HepG2 (cell line): ENCODE measurements around the gene SRBD1. TPM values are rescaled to one million over a fixed set of nuclear protein-coding genes. Genes with fewer than 3 reads are reported as not detected.
A peak's percentile ranks its signal among the peaks of the same experiment; 100 is the strongest.

ENCODE experiments used
- FOXJ3 ChIP-seq: sonication (generic); formaldehyde crosslinking; IDR thresholded peaks from 2 replicates; pipeline ENCODE4 v1.4.0; 2020; ENCODE audit warnings: missing genetic modification reagents, mild to moderate bottlenecking, borderline replicate concordance
- IKZF4 ChIP-seq: sonication (generic); formaldehyde crosslinking; IDR thresholded peaks from 2 replicates; pipeline ENCODE4 v1.5.1; 2020; ENCODE audit warnings: borderline replicate concordance, mild to moderate bottlenecking, low read depth, missing genetic modification reagents; ENCODE audit errors: not compliant biosample characterization
- MYNN ChIP-seq: sonication (generic); formaldehyde crosslinking; IDR thresholded peaks from 2 replicates; pipeline ENCODE4 v1.4.0; 2020; ENCODE audit warnings: mild to moderate bottlenecking, low read depth, missing genetic modification reagents
- PHF20 ChIP-seq: sonication (generic); formaldehyde crosslinking; IDR thresholded peaks from 2 replicates; pipeline ENCODE4 v1.5.0; 2020; ENCODE audit warnings: mild to moderate bottlenecking, missing genetic modification reagents
- TOPORS ChIP-seq: sonication (generic); formaldehyde crosslinking; IDR thresholded peaks from 2 replicates; pipeline ENCODE4 v1.8.0; 2023; ENCODE audit warnings: mild to moderate bottlenecking, missing genetic modification reagents
- YY1 ChIP-seq: IDR thresholded peaks from 2 replicates; pipeline ENCODE4 v1.6.1; 2011; ENCODE audit warnings: low read length, low read depth, moderate library complexity, mild to moderate bottlenecking; ENCODE audit not compliant: insufficient read depth, insufficient replicate concordance
- ZNF292 ChIP-seq: sonication (generic); formaldehyde crosslinking; IDR thresholded peaks from 2 replicates; pipeline ENCODE4 v1.8.1; 2022; ENCODE audit warnings: mild to moderate bottlenecking, low read depth, missing genetic modification reagents, borderline replicate concordance
- ZNF331 ChIP-seq: sonication (generic); formaldehyde crosslinking; IDR thresholded peaks from 2 replicates; pipeline ENCODE4 v1.4.0; 2020; ENCODE audit warnings: missing genetic modification reagents
- ZNF34 ChIP-seq: sonication (generic); formaldehyde crosslinking; IDR thresholded peaks from 2 replicates; pipeline ENCODE4 v1.4.0; 2020; ENCODE audit warnings: mild to moderate bottlenecking, missing genetic modification reagents, borderline replicate concordance
- ZNF644 ChIP-seq: IDR thresholded peaks from 2 replicates; pipeline ENCODE4 v1.6.1; 2016; ENCODE audit warnings: low read depth
- ZNF747 ChIP-seq: sonication (generic); formaldehyde crosslinking; IDR thresholded peaks from 2 replicates; pipeline ENCODE4 v1.8.1; 2023; ENCODE audit warnings: missing genetic modification reagents, mild to moderate bottlenecking, borderline replicate concordance
- ZNF83 ChIP-seq: sonication (generic); formaldehyde crosslinking; IDR thresholded peaks from 2 replicates; pipeline ENCODE4 v1.4.0; 2020; ENCODE audit warnings: missing genetic modification reagents, mild to moderate bottlenecking, borderline replicate concordance
- polyA plus RNA-seq, 8 experiments: library from polyadenylated mRNA; depleted of rRNA in 3 of 8; stranded (reverse) in 7 of 8; unstranded in 1 of 8; fragments of >200 nt; fragmentation: Illumina TruSeq in 4 of 8; extraction: Trizol in 4 of 8; gene quantifications; 2 replicates each; pipeline versions ENCODE4 v1.2.1 to v1.2.3, GENCODE V29; 2011 to 2016; ENCODE audit warnings: low read depth in 4 of 8, missing spikeins in 1 of 8, mixed read lengths in 1 of 8; ENCODE audit not compliant: insufficient read depth in 1 of 8
- total RNA-seq, 5 experiments: library from RNA; depleted of rRNA; stranded (reverse); fragments of >200 nt; fragmentation: Illumina TruSeq; extraction: Trizol; gene quantifications; 2 replicates each; pipeline ENCODE4 v1.2.3, GENCODE V29; 2016; ENCODE audit warnings: low read depth in 1 of 5
- TF ChIP-seq, protein P1 (sequence below): sonication (generic); formaldehyde crosslinking; IDR thresholded peaks from one replicate; pipeline ENCODE4 v1.5.1; 2020; ENCODE audit warnings: mild to moderate bottlenecking, missing genetic modification reagents; ENCODE audit errors: not compliant biosample characterization
- TF ChIP-seq, protein P2 (sequence below): sonication (generic); formaldehyde crosslinking; IDR thresholded peaks from 2 replicates; pipeline ENCODE4 v1.8.1; 2023; ENCODE audit warnings: mild to moderate bottlenecking, missing genetic modification reagents, borderline replicate concordance
- TF ChIP-seq, protein P3 (sequence below): sonication (generic); formaldehyde crosslinking; IDR thresholded peaks from 2 replicates; pipeline ENCODE4 v1.4.0; 2020; ENCODE audit warnings: missing genetic modification reagents
- TF ChIP-seq, protein P4 (sequence below): sonication (generic); formaldehyde crosslinking; conservative IDR thresholded peaks from 2 replicates; pipeline ENCODE4 v1.5.0; 2020; ENCODE audit warnings: missing genetic modification reagents

The SRBD1 gene
- total and polyA plus RNA-seq, 2 of the 13 experiments (the other 11 are each of a cell fraction or from before 2014, with no cell fraction given) = 3.2 to 23.9 TPM

DNA sequence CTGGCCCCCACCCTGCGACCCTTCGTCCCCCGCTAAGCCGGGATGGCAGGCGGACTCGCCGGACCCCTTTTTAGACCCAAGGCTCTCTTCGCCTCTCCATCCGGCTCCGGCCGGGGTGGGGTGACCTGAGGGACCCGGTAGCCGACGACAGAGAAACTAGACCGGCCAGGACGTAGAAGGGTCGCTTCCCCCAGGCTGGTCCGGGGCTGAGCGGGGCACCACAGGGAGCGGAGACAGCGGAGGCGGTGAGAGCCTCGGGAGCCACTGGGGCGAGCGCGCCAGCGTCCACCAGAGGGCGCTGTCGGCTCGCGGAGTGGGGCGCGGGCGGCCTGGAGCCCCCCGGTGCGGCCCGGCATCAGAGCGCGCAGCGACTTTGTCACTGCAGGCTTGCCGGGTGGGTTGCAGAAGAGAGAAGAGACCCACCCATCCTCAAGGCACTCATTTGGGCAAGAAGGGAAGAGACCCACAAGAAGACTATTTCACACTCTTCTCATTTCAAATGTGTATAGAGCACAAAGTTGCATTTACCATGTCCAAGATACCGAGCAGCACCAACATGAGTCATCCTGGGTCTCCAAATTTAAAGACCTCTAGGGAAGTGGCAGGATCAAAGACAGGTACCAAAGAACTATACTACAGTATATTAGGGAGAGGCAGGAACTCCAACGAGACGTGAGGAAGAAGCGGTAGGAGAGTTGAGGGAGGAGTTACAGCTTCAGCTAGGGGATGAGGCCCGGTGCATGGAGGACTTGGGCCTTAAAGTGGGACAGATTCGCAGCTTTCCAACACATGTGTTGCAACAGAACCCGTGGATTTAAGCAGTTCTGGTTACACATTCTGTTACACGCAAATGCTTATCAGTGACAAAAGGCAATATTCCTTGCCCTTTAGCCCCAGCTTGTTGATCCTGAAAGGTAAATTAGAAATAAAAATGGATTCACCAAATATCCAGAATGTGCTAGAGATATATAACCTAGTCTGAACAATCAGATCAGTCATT lies 32.8 kb upstream of the SRBD1 start (continued):
- TF ChIP-seq IKZF4 (CRISPR knock-in tag) (no peak), TOPORS (no peak), ZNF292 (CRISPR knock-in tag) (no peak), PHF20 (CRISPR knock-in tag) (no peak), ZNF34 (CRISPR knock-in tag) (0 out of 2 replicates have a peak, but pooled peaks have one; percentile 46), YY1 (peak; percentile 75), ZNF644 (no peak), ZNF83 (CRISPR knock-in tag) (no peak), ZNF331 (CRISPR knock-in tag) (peak; percentile 49), MYNN (CRISPR knock-in tag) (no peak), FOXJ3 (no peak), ZNF747 (0 out of 2 replicates have a peak, but pooled peaks have one; percentile 46)
- TF ChIP-seq, protein P1, sequence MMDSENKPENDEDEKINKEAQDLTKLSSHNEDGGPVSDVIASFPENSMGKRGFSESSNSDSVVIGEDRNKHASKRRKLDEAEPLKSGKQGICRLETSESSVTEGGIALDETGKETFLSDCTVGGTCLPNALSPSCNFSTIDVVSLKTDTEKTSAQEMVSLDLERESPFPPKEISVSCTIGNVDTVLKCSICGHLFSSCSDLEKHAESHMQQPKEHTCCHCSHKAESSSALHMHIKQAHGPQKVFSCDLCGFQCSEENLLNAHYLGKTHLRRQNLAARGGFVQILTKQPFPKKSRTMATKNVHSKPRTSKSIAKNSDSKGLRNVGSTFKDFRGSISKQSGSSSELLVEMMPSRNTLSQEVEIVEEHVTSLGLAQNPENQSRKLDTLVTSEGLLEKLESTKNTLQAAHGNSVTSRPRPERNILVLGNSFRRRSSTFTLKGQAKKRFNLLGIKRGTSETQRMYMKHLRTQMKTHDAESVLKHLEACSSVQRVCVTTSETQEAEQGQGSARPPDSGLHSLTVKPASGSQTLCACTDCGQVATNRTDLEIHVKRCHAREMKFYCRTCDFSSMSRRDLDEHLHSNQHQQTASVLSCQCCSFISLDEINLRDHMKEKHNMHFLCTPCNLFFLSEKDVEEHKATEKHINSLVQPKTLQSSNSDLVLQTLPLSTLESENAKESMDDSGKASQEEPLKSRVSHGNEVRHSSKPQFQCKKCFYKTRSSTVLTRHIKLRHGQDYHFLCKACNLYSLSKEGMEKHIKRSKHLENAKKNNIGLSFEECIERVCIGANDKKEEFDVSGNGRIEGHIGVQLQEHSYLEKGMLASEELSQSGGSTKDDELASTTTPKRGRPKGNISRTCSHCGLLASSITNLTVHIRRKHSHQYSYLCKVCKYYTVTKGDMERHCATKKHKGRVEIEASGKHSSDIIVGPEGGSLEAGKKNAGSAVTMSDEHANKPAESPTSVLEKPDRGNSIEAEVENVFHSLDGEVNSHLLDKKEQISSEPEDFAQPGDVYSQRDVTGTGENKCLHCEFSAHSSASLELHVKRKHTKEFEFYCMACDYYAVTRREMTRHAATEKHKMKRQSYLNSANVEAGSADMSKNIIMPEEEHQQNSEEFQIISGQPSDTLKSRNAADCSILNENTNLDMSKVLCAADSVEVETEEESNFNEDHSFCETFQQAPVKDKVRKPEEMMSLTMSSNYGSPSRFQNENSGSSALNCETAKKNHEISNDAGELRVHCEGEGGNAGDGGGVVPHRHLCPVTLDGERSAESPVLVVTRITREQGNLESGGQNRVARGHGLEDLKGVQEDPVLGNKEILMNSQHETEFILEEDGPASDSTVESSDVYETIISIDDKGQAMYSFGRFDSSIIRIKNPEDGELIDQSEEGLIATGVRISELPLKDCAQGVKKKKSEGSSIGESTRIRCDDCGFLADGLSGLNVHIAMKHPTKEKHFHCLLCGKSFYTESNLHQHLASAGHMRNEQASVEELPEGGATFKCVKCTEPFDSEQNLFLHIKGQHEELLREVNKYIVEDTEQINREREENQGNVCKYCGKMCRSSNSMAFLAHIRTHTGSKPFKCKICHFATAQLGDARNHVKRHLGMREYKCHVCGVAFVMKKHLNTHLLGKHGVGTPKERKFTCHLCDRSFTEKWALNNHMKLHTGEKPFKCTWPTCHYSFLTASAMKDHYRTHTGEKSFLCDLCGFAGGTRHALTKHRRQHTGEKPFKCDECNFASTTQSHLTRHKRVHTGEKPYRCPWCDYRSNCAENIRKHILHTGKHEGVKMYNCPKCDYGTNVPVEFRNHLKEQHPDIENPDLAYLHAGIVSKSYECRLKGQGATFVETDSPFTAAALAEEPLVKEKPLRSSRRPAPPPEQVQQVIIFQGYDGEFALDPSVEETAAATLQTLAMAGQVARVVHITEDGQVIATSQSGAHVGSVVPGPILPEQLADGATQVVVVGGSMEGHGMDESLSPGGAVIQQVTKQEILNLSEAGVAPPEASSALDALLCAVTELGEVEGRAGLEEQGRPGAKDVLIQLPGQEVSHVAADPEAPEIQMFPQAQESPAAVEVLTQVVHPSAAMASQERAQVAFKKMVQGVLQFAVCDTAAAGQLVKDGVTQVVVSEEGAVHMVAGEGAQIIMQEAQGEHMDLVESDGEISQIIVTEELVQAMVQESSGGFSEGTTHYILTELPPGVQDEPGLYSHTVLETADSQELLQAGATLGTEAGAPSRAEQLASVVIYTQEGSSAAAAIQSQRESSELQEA (CRISPR knock-in tag) = peak; percentile 84
- TF ChIP-seq, protein P2, sequence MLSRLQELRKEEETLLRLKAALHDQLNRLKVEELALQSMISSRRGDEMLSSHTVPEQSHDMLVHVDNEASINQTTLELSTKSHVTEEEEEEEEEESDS (CRISPR knock-in tag) = no peak
- TF ChIP-seq, protein P3, sequence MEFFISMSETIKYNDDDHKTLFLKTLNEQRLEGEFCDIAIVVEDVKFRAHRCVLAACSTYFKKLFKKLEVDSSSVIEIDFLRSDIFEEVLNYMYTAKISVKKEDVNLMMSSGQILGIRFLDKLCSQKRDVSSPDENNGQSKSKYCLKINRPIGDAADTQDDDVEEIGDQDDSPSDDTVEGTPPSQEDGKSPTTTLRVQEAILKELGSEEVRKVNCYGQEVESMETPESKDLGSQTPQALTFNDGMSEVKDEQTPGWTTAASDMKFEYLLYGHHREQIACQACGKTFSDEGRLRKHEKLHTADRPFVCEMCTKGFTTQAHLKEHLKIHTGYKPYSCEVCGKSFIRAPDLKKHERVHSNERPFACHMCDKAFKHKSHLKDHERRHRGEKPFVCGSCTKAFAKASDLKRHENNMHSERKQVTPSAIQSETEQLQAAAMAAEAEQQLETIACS (CRISPR knock-in tag) = no peak
- TF ChIP-seq, protein P4, sequence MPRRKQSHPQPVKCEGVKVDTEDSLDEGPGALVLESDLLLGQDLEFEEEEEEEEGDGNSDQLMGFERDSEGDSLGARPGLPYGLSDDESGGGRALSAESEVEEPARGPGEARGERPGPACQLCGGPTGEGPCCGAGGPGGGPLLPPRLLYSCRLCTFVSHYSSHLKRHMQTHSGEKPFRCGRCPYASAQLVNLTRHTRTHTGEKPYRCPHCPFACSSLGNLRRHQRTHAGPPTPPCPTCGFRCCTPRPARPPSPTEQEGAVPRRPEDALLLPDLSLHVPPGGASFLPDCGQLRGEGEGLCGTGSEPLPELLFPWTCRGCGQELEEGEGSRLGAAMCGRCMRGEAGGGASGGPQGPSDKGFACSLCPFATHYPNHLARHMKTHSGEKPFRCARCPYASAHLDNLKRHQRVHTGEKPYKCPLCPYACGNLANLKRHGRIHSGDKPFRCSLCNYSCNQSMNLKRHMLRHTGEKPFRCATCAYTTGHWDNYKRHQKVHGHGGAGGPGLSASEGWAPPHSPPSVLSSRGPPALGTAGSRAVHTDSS (CRISPR knock-in tag) = no peak
